Activated naive CD8-positive, alpha-beta T cell (primary cell): ENCODE measurements around the gene SSU72.
"Not testable (repeated sequence)": the region's sequence is repeated elsewhere in the genome, so short reads cannot be mapped to it uniquely, and the experiment has no call there.

Experiments used
- H3K27ac Mint-ChIP-seq: one replicate; pipeline ENCODE4 v1.8.0; 2021; ENCODE audit warnings: mixed read lengths
- H3K27me3 Mint-ChIP-seq: one replicate; pipeline ENCODE4 v1.8.0; 2021; ENCODE audit warnings: mixed read lengths
- H3K36me3 Mint-ChIP-seq: one replicate; pipeline ENCODE4 v1.8.0; 2021; ENCODE audit warnings: mixed read lengths
- H3K4me1 Mint-ChIP-seq: one replicate; pipeline ENCODE4 v1.8.0; 2021; ENCODE audit warnings: low read depth, mixed read lengths
- H3K4me3 Mint-ChIP-seq: one replicate; pipeline ENCODE4 v1.8.0; 2021; ENCODE audit warnings: mild to moderate bottlenecking, mixed read lengths
- H3K9me3 Mint-ChIP-seq: one replicate; pipeline ENCODE4 v1.8.0; 2021; ENCODE audit warnings: low read depth, mixed read lengths

The SSU72 gene

DNA sequence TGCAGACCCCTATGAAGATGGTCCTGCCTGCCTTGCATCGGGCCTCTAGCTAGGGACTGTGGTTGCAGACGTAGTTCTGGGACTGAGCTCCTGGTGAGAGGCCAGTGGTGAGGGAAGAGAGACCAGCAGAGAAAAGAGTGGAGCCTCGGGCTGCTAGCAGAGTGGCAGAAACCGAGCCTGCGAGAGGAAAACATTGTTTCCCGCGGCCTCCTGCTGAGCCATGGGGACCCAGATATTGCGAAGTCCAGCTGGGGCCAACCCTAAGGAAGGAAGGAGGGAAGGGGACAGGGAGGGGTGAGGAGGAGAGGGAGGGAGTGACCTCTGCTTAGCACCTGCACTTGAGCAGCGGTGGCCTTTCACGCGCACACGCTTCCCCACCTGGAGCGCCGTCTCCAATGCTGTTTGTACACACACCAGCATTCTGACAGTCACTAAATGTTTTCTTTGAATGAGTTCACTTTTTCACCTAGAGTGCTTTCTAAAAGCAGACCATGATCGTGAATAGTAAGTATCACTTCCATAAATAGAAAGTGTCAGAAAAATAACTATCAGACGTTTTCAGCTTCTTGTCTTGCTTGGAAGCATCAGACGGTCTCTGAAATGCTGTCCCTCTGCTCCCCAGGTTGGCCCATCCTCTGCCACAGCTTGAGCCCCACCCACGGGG, 27.8 kb upstream of the SSU72 start:
- no peaks in the 10 kb centered on the region for H3K36me3 Mint-ChIP-seq
- no peaks in the 10 kb centered on the region for H3K9me3 Mint-ChIP-seq
- H3K4me1 Mint-ChIP-seq, result peaks cover 16% of the 10 kb centered on the region
- no peak overlapping the region for H3K27ac Mint-ChIP-seq
- no peaks in the 10 kb centered on the region for H3K27me3 Mint-ChIP-seq
- H3K4me3 Mint-ChIP-seq, result no peak overlapping the region

DNA sequence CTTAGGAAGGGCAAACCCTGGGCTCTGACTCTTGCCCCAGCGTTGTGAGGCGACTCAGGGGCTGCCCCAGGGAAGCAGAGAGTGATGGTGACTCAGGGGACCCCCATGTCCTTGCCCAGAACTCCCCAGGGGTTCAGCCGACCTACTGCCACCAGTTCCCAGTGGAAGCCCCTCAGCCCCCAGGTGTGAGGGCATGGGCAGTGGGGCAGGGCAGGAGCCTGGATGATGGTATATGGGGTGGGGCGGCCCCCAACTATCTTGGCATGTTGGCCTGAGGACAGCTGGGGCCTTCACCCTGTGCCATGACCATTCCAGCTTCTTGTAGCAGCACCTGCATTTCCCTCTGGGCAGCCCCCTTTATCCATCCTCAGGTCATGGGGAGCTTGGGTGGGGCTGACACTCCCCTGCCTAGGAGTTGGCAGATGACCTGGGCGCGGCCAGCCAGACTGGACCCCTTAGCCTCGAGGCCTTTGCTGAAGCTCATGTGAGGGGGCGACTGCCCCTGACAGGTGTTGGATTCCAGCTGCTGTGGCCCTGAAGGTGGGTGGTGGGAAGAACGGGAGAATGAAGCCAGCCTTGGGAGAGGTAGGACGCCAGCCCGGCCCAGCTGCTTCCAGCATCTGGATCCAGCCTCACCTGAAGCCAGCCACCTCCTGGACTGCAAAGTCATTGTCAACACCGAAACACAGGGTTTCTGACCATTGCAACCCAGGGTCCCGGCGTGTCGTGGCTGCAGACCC, 27.1 kb upstream of the SSU72 start:
- H3K36me3 Mint-ChIP-seq, result no peaks in the 10 kb centered on the region
- peaks cover 10% of the 10 kb centered on the region for H3K4me1 Mint-ChIP-seq
- H3K27ac Mint-ChIP-seq, result no peak overlapping the region
- no peak overlapping the region for H3K4me3 Mint-ChIP-seq
- no peaks in the 10 kb centered on the region for H3K9me3 Mint-ChIP-seq
- no peaks in the 10 kb centered on the region for H3K27me3 Mint-ChIP-seq

DNA sequence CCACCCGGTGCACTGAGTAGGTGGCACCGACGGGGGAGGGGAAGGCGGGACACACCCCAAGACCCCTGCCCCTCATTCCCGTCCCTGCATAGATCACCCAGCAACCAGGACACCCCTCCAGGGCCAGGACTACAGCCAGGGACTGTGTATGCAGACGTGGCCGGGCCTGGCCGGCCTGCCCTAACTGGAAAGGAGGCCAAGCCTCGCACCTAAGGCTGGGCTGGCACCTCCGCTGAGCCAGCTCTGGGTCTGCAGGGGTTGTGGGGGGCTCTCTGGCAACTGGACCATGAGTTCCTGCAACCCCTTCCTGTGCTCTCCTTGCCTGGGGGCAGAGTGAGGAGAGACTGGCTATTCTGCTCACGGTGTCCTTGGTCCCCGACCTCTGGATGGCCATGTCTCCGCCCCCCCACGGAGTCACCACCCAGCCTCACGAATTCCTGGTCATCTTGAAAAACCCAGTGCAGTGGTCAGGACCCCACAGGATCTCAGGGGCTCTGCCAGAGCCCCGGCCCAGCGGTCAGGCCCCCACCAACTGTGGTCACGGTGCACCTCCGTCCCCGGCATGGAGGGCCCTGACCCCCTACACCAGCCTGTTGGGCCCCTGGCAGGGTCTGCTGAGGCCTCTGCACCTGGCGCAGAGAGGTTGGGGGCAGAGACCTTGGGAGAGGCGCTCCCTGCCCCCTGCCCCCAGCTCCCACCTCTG, 26.3 kb upstream of the SSU72 start:
- no peaks in the 10 kb centered on the region for H3K27me3 Mint-ChIP-seq
- no peaks in the 10 kb centered on the region for H3K36me3 Mint-ChIP-seq

DNA sequence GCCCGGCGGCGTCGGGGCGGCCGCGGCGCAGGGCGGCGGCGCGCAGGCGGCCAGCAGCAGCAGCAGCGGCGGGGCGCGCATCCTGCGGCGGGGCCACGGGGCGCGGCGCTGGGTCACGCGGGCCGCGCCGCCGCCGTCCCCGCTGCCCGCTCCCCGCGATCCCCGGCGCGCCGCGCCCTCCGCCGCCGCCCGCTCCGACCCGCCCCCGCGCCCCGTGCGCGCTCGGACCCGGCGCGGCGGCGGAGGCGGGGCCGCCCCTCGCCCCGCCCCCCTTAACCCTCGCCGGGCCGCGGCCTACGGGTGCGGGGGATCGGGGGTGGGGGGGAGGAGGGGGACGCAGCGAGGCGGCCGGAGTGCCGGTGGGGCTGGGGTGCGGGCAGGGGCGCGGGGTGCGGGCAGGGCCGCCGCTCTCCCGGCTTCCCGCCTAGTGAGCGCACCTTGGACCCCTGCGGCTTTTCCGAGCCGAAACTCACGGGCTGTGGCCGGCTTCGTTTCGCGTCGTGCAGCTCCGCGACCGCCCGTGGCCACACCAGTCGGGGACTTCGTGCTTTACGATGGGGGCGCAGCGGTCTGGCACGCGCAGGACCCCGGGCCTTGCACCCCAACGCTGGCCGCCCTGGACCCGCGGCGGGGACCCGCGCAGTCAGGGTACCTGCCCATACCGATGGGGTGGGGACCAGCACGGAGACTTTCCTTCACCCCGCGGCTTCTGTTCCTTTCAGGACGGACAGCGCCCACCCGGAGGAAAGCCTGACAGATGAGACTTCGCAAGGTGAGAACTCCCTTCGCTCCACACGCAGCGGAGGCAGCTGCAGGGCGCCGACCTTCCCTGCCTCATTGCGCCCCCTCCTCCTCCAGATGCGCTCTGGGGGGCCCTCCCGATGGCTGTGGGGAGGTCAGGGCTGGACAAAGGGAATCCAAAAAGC, 25.5 kb upstream of the SSU72 start, which contains the start of gene FNDC10:
Gene FNDC10, minus strand, starts transcription at position 201 of the 926 bp plus-strand sequence. Its CDS starts 120 bp downstream, at position 81.
- Mint-ChIP-seq H3K27me3 (no peaks in the 10 kb centered on the region), H3K9me3 (no peaks in the 10 kb centered on the region), H3K4me3 (peak within 1 kb of the TSS; percentile 66), H3K27ac (peak within 1 kb of the TSS; percentile 54), H3K36me3 (no peaks in the 10 kb centered on the region), H3K4me1 (peaks cover 8% of the 10 kb centered on the region)

More for the DNA sequence above, 26.3 kb upstream of the SSU72 start:
- no peak overlapping the region for H3K27ac Mint-ChIP-seq
- peak overlapping the region; percentile 58 for H3K4me3 Mint-ChIP-seq
- peaks cover 8% of the 10 kb centered on the region for H3K4me1 Mint-ChIP-seq
- H3K9me3 Mint-ChIP-seq, result no peaks in the 10 kb centered on the region

DNA sequence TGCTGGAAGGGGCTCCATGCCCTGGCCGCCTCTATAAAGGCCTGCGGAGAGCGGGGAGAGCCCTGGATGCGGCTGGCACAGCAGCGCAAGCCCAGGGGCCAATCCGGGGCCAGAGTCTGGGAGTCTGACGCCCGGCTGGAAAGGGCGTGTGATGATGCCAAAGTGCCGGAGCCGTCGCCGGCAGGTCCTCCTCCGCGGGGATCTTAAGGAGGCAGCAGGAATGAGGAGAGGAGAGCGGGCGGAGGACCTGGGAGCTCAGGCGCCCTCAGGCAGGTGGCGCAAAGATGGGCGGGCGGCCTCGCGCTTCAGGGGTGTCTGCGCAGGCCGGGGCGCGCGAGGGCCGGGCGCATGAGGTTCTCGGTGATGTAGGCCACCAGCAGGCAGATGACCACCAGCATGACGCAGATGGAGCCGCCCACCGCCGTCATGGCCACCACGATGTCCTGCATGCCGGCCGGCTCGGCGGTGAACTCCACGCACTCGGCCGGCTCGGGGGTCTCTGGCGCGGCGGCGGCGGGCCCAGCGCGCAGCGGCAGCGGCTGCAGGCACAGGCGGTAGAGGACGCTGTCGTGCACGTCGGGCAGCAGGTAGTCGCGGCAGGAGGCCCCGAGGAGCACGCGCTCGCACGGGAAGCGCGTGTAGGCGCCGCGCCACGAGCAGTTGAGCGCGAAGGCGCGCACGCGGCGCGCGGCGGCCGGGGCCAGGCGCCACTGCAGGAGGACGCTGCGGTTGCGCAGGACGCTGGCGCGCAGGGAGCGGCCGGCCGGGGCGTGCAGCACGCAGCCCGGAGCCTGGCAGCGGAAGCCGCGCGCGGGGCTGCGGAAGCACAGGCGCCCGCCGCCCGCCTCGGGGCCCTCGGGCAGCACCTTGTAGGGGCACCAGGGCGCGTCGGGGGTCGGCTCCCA, 24.6 kb upstream of the SSU72 start:
- Mint-ChIP-seq H3K36me3 (no peaks in the 10 kb centered on the region), H3K27me3 (no peaks in the 10 kb centered on the region), H3K9me3 (no peaks in the 10 kb centered on the region), H3K4me3 (peak overlapping the region; percentile 66), H3K4me1 (peaks cover 8% of the 10 kb centered on the region), H3K27ac (peak overlapping the region; percentile 54)

DNA sequence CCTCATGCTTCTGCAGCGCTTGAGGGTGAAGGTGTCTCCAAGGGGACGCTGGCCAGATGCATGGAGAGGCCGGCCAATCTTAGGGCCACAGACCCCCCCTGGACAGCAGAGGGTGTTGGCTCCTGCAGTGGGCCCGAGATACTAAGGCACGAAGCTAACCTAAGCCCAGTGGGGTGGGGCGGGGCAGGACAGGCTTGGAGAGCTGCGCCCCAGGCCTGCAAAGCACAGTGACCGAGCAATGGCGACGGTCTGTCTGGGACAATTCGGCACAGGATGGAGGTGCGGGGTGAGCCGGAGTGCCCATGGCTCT, 24.0 kb upstream of the SSU72 start:
- Mint-ChIP-seq H3K4me3 (peak overlapping the region; percentile 66), H3K9me3 (no peaks in the 10 kb centered on the region), H3K36me3 (no peaks in the 10 kb centered on the region), H3K27me3 (no peaks in the 10 kb centered on the region), H3K4me1 (peaks cover 8% of the 10 kb centered on the region), H3K27ac (peak overlapping the region; percentile 54)

DNA sequence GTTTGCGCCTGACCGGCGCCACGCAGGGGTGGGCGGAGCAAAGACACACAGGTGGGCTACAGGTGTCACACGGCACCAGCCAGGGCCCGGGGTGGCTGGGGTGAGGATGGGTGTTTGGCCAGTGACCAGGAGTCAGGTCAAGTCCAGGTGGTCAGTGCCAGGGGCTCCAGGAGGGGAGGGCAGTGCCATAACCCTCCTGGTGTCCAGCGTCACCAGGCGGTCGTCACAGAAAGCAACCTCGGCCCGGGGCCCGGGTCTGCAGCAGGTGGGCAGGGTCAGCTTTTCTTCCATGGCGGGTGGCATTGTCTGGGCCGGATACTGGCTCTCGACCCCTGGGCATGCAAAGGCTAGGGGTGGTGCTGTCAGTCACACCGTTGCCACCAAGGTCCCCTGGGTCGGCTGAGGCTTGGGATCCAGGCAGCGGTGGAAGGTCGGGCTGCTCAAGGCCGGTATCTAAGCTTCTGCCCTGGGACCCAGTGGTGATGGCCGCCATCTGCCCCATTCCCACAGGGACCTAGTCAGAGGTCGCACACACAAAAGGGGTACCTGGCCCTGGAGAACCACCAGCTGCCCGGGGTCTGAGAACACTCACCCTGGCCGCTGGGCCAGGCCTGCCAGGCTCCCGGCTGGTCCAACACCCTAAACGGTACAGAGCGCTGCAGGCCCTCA, 23.5 kb upstream of the SSU72 start:
- Mint-ChIP-seq H3K4me3 (peak overlapping the region; percentile 40), H3K27me3 (no peaks in the 10 kb centered on the region), H3K27ac (no peak overlapping the region)

DNA sequence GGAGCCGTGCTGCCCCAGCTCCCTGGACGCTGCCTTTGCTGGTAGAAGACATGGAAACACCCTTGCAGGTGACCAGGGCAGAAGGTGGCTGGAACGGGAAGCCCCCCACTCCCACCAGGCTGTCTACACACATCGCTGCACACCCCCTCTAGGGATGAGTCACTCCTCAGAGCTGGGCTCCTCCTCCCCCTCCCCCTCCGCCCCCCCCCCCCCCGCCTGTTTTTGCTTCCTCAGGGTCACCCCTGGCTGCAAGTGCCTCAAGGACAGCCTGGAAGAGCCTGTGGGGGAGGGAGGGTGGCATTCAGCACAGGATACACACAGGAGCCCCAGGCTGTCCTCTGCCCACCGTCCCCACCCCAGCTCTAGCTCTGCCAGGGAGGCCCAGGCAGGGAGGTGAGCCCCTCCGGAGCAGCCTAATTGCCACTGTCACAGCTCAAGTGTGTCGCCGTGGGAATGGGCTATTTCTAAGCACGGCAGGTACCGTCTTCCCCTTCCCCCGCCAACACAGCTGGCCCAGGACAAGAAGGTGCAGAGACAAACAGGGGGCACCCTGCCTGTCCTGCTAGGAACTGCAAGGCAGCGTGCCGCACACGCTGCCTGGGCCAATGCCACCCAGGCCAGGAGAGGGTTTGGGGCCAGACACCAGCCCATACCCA, 22.7 kb upstream of the SSU72 start:
- Mint-ChIP-seq H3K9me3 (no peaks in the 10 kb centered on the region), H3K27ac (no peak overlapping the region), H3K4me3 (peak overlapping the region; percentile 40), H3K27me3 (no peaks in the 10 kb centered on the region), H3K4me1 (peaks cover 8% of the 10 kb centered on the region), H3K36me3 (no peaks in the 10 kb centered on the region)

More for the DNA sequence above, 23.5 kb upstream of the SSU72 start:
- Mint-ChIP-seq H3K9me3 (no peaks in the 10 kb centered on the region), H3K4me1 (peaks cover 8% of the 10 kb centered on the region), H3K36me3 (no peaks in the 10 kb centered on the region)

DNA sequence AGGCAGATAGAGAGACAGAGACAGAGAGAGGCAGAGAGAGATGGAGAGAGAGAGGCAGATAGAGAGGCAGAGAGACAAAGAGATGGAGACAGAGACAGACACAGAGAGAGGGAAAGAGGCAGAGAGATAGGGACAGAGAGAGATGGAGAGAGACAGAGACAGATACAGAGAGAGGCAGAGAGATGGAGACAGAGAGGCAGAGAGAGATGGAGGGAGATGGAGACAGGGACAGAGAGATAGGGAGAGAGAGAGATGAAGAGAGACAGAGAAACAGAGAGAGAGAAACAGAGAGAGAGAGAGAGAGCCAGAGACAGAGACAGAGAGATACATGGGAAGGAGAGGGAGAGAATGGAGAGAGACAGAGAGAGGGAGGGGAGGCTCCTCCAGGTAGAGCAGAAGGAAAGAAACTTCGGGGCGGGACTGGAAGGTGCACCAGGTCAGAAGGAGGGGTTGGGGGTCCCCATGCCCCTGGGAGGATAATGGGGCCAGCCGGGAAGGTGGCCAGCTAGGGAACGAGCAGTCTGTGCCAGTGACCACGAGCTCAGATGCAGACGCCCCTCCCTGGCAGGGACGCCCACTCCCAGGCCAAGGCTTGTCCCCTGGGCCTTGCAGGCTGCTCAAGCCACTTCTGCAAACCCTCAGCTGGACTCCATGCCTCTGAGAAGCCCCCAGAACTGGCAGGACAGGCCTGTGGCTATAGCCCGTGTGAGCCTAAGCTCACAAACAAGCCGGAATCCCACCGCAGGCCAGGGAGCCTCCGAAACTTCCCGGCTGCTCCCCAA, 22.0 kb upstream of the SSU72 start:
- no peaks in the 10 kb centered on the region for H3K9me3 Mint-ChIP-seq
- H3K4me3 Mint-ChIP-seq, result no peak overlapping the region
- no peak overlapping the region for H3K27ac Mint-ChIP-seq
- H3K36me3 Mint-ChIP-seq, result no peaks in the 10 kb centered on the region
- H3K4me1 Mint-ChIP-seq, result peaks cover 8% of the 10 kb centered on the region
- no peaks in the 10 kb centered on the region for H3K27me3 Mint-ChIP-seq

DNA sequence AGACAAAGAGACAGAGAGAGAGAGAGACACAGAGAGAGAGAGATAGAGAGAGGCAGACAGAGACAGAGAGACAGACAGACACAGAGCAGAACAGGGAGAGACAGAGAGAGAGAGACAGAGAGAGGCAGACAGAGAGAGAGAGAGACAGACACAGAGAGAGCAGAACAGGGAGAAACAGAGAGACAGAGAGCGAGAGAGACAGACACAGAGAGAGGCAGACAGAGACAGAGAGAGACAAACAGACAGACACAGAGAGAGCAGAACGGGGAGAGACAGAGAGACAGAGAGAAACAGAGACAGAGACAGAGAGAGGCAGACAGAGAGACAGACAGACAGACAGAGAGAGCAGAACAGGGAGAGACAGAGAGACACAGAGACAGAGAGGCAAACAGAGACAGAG, 20.7 kb upstream of the SSU72 start:
- not testable (repeated sequence) for H3K9me3 Mint-ChIP-seq, H3K36me3 Mint-ChIP-seq, H3K27me3 Mint-ChIP-seq, H3K4me1 Mint-ChIP-seq, H3K4me3 Mint-ChIP-seq, H3K27ac Mint-ChIP-seq

DNA sequence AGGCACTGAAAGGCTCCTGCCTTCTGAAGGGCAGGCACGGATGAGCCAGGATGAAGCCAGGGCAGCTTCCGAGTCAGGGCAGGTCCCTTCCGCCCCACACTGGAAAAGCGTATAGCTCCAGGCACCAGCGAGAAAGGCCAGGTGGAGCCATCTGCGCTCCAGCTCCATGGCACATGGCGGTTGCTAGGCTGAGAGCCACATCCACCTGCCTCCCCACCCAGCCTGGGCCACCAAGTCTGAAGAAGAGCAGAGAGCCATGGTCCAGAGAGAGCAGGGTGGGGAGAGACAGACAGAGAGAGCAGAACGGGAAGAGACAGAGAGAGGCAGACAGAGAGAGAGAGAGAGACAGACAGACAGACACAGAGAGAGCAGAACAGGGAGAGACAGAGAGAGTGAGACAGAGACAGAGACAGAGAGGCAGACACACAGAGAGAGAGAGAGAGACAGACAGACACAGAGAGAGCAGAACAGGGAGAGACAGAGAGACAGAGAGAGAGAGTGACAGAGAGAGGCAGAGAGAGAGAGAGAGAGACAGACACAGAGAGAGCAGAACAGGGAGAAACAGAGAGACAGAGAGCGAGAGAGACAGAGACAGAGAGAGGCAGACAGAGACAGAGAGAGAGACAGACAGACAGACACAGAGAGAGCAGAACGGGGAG, 20.1 kb upstream of the SSU72 start:
- Mint-ChIP-seq H3K9me3 (no peaks in the 10 kb centered on the region), H3K4me3 (no peak overlapping the region), H3K27me3 (no peaks in the 10 kb centered on the region), H3K36me3 (no peaks in the 10 kb centered on the region), H3K4me1 (peaks cover 8% of the 10 kb centered on the region), H3K27ac (no peak overlapping the region)
